GM18951 (cell line): ENCODE measurements around the gene FOXP3.

Source experiments
- POLR2A ChIP-seq: IDR thresholded peaks from 4 replicates; pipeline ENCODE4 v1.6.1; 2011; ENCODE audit warnings: mild to moderate bottlenecking; ENCODE audit not compliant: insufficient read length, insufficient read depth; ENCODE audit errors: extremely low read depth
- in situ Hi-C: fragments of 300-500 bp; cut with MboI; formaldehyde crosslinking; loops from one replicate; pipeline ENCODE4 v1.12.0; 2022; ENCODE audit warnings: low sequenced_read_pairs, mixed read lengths, inconsistent platforms; ENCODE audit not compliant: unreplicated experiment

Gene FOXP3

DNA sequence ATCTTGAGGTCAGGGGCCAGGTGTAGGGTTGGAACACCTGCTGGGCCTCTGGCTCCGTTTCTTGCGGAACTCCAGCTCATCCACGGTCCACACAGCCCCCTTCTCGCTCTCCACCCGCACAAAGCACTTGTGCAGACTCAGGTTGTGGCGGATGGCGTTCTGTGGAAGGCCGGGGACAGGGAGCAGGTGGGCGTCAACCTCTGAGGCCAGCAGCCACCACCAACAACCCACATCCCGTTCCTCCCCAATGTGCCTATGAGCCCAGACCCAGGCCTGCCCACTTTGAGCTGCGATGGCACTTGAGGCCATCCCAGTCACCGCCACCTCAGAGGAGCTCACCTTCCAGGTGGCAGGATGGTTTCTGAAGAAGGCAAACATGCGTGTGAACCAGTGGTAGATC lies 13.2 kb downstream of the FOXP3 start:
- in situ Hi-C loops: no loop called here
- no peak for TF ChIP-seq POLR2A

- TF ChIP-seq POLR2A: no peak
- in situ Hi-C loops: no loop called here
Observed at GRCh38 chrX:49250578-49250977, 13.9 kb downstream of the FOXP3 start.

GRCh38 chrX:49250066-49250465 lies 14.4 kb downstream of the FOXP3 start:
- TF ChIP-seq POLR2A: no peak
- in situ Hi-C loops: no loop called here

DNA sequence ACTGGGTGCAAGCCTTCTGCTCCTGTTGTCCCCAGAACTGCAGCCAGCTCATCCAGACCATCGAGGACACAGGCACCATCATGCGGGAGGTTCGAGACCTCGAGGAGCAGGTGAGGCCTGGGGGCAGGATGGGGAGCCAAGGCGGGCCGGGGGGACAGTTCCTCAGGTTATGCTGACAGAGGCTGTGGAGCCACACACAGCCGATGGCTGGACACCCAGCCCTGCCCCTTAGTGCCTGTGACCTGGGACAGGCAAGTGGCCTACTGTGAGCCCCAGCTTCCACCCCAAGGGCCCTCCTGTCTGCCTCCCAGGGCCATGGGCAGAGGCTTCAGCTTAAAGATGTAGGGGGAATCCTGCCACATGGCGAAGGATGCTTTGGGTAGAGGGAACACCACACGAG lies 14.9 kb downstream of the FOXP3 start:
- no peak for TF ChIP-seq POLR2A
- in situ Hi-C loops: no loop called here

DNA sequence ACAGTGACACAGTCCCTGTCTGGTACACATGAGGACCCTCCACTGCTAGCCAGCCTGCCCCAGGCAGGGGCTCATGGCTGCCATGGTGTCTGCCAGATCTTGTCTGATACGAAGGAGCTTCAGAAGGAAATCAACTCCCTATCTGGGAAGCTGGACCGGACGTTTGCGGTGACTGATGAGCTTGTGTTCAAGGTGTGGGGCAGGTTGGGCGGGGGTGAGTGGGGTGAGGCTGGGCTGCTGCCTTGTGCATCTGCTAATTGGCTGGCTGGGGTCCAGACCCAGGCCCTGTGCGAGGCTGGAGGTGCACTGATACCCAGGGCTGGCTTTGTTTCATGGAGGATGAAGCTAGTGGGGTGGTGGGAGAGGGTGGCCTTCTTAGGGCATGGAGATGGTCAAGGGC lies 15.4 kb downstream of the FOXP3 start:
- in situ Hi-C loops: no loop called here
- TF ChIP-seq POLR2A: no peak

- TF ChIP-seq POLR2A: no peak
- in situ Hi-C loops: no loop called here
Observed at GRCh38 chrX:49247916-49248811, 16.3 kb downstream of the FOXP3 start.

GRCh38 chrX:49247346-49247745 lies 17.2 kb downstream of the FOXP3 start:
- no peak for TF ChIP-seq POLR2A
- in situ Hi-C loops: no loop called here

DNA sequence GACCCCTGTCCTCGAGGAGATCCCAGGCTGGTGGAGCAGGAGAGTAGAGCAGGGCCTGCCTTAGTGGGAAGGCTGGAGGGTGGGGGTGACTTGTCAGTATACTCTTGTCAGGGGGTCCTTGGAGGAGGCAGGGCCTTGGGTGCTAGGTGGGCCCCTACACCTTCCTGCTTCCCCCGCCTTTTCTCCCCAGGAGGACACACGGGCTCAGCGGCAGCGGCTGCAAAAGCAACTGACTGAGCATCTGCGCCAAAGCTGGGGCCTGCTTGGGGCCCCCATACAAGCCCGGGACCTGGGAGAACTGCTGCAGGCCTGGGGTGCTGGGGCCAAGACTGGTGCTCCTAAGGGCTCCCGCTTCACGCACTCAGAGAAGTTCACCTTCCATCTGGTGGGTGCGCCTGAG lies 18.0 kb downstream of the FOXP3 start:
- in situ Hi-C loops: no loop called here
- no peak for TF ChIP-seq POLR2A

GRCh38 chrX:49244207-49244606 lies 20.3 kb downstream of the FOXP3 start:
- no peak for TF ChIP-seq POLR2A
- in situ Hi-C loops: no loop called here

GRCh38 chrX:49243166-49243565 lies 21.3 kb downstream of the FOXP3 start:
- TF ChIP-seq POLR2A: no peak
- in situ Hi-C loops: no loop called here

- no peak for TF ChIP-seq POLR2A
- in situ Hi-C loops: no loop called here
Observed at GRCh38 chrX:49242545-49243066, 21.9 kb downstream of the FOXP3 start.

GRCh38 chrX:49238735-49239134 lies 25.8 kb downstream of the FOXP3 start:
- in situ Hi-C loops: no loop called here
- TF ChIP-seq POLR2A: no peak

GRCh38 chrX:49237060-49237459 lies 27.4 kb downstream of the FOXP3 start:
- in situ Hi-C loops: no loop called here
- TF ChIP-seq POLR2A: no peak

GRCh38 chrX:49233887-49234555 lies 30.5 kb downstream of the FOXP3 start:
- in situ Hi-C loops: no loop called here
- no peak for TF ChIP-seq POLR2A

- in situ Hi-C loops: no loop called here
- TF ChIP-seq POLR2A: no peak
Observed at GRCh38 chrX:49233176-49233575, 31.3 kb downstream of the FOXP3 start, which contains the start of gene CACNA1F. Gene CACNA1F (minus strand): TSS chrX:49233340. CDS start chrX:49233309, 31 bp downstream.
